Transverse colon (tissue), 4 donors: ENCODE results near the gene EHBP1. TPM values are rescaled to one million over a fixed set of nuclear protein-coding genes. Genes with fewer than 3 reads are reported as not detected.

Source experiments
- DNase-seq: peaks from one replicate; pipeline ENCODE4 v3.0.0-alpha.2; 2019
- H3K27ac ChIP-seq, 4 donors: fragments of 200-600 bp; sonication (generic); 2 replicates each; pipeline ENCODE4 v1.5.1; 2016 to 2018; ENCODE audit warnings: inconsistent platforms in 4 of 4
- H3K27me3 ChIP-seq: fragments of 200-600 bp; sonication (generic); 2 replicates; pipeline ENCODE4 v1.5.1; 2017; ENCODE audit warnings: inconsistent platforms
- H3K36me3 ChIP-seq, 4 donors: fragments of 200-600 bp; sonication (generic); 2 replicates each; pipeline ENCODE4 v1.5.1; 2017 to 2019; ENCODE audit warnings: inconsistent platforms in 4 of 4
- H3K4me1 ChIP-seq, 4 donors: fragments of 200-600 bp; sonication (generic); 2 replicates each; pipeline ENCODE4 v1.5.1; 2017 to 2020; ENCODE audit warnings: inconsistent platforms in 4 of 4
- H3K4me3 ChIP-seq, 4 donors: fragments of 200-600 bp; sonication (generic); 1 replicate in 1 of 4; 2 replicates in 3 of 4; pipeline versions ENCODE4 v1.5.1 to v1.6.1; 2017 to 2019; ENCODE audit warnings: inconsistent platforms in 4 of 4
- H3K9me3 ChIP-seq, 2 donors: fragments of 200-600 bp; sonication (generic); 2 replicates each; pipeline ENCODE4 v1.5.1; 2017 to 2019; ENCODE audit warnings: inconsistent platforms in 2 of 2
- EP300 ChIP-seq: sonication (generic); formaldehyde crosslinking; IDR thresholded peaks from one replicate; pipeline ENCODE4 v1.6.1; 2017; ENCODE audit warnings: antibody characterized with exemption, low read depth
- POLR2A ChIP-seq: fragments of 450-650 bp; IDR thresholded peaks from one replicate; pipeline ENCODE4 v1.6.1; 2016; ENCODE audit warnings: antibody characterized with exemption, mild to moderate bottlenecking, moderate library complexity
- POLR2AphosphoS5 ChIP-seq, 3 donors: sonication (generic); formaldehyde crosslinking; IDR thresholded peaks; one replicate each; pipeline ENCODE4 v1.6.1; 2016; ENCODE audit warnings: antibody characterized with exemption in 3 of 3
- WGBS, 2 donors: methylation state at CpG; one replicate each; pipeline ENCODE4 v1.1.5; 2018; ENCODE audit warnings: low coverage in 1 of 2; 5-methylcytosine and 5-hydroxymethylcytosine counted together
- in situ Hi-C, 4 donors: fragments of 200-750 bp; cut with MboI; loops; one replicate each; pipeline versions ENCODE4 v1.15.0 to v1.15.1; 2017; ENCODE audit warnings: low sequenced_read_pairs in 3 of 4, low pct_ligation_motif_present in 1 of 4, low pct_unique_long_range_greater_than_20kb in 1 of 4
- intact Hi-C: fragments of 100-400 bp; cut with DNase I; formaldehyde crosslinking; loops from one replicate; pipeline ENCODE4 v1.15.1; 2023; ENCODE audit warnings: low total_unique reads
- total RNA-seq, 4 donors: library from RNA; depleted of rRNA; stranded (reverse); fragments of >200 nt; gene quantifications; one replicate each; pipeline ENCODE4 v1.1.0, GENCODE V29; 2016
- TF ChIP-seq, protein P1 (sequence below), 5 experiments: fragments of 200-600 bp in 3 of 5; fragments of 450-650 bp in 2 of 5; sonication (generic) in 3 of 5; IDR thresholded peaks; 1 replicate in 2 of 5; 2 replicates in 3 of 5; pipeline ENCODE4 v1.5.1; 2016 to 2017; ENCODE audit warnings: antibody characterized with exemption in 5 of 5, inconsistent platforms in 3 of 5, mild to moderate bottlenecking in 2 of 5, moderate library complexity in 1 of 5

Gene EHBP1
- total RNA-seq, 4 donors from 2014 or later, result 41.1 to 69.4 (median 47.0) TPM

DNA sequence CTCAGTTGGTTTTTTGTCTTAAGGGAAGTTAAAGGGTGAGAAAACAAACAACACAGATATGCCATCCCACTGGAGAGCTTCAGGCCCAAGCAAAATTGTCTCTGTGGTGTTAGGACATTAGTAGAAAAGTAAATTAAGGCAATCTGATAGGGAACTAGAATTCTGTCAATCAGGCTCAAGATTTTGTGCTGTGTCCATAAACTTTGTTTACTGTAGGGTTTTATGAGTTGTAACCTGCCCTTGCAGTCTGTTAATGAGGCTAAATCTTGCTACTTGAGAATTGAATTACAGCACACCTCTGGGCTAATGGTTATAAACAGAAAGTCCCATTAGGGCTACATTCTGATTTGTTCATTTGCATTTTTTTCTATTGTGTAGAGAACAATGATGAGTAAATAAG, 267.1 kb downstream of the EHBP1 start:
- in situ Hi-C loops, result no loop called here
- intact Hi-C loops, result no loop called here
- no peak overlapping the region for H3K4me3 ChIP-seq
- no peaks in the 10 kb centered on the region for H3K36me3 ChIP-seq
- no peak overlapping the region for H3K27ac ChIP-seq
- TF ChIP-seq EP300, result no peak
- TF ChIP-seq POLR2AphosphoS5 (IDR thresholded peaks at IDR 0.05), result no peak
- TF ChIP-seq, protein P1, sequence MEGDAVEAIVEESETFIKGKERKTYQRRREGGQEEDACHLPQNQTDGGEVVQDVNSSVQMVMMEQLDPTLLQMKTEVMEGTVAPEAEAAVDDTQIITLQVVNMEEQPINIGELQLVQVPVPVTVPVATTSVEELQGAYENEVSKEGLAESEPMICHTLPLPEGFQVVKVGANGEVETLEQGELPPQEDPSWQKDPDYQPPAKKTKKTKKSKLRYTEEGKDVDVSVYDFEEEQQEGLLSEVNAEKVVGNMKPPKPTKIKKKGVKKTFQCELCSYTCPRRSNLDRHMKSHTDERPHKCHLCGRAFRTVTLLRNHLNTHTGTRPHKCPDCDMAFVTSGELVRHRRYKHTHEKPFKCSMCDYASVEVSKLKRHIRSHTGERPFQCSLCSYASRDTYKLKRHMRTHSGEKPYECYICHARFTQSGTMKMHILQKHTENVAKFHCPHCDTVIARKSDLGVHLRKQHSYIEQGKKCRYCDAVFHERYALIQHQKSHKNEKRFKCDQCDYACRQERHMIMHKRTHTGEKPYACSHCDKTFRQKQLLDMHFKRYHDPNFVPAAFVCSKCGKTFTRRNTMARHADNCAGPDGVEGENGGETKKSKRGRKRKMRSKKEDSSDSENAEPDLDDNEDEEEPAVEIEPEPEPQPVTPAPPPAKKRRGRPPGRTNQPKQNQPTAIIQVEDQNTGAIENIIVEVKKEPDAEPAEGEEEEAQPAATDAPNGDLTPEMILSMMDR (IDR thresholded peaks at IDR 0.05), result no peak
- TF ChIP-seq POLR2A, result no peak
- H3K4me1 ChIP-seq, result peaks cover 0 to 6% (median 0%) of the 10 kb centered on the region in 4 donors
- no peak for DNase-seq
- no peaks in the 10 kb centered on the region for H3K9me3 ChIP-seq
- no peaks in the 10 kb centered on the region for H3K27me3 ChIP-seq

DNA sequence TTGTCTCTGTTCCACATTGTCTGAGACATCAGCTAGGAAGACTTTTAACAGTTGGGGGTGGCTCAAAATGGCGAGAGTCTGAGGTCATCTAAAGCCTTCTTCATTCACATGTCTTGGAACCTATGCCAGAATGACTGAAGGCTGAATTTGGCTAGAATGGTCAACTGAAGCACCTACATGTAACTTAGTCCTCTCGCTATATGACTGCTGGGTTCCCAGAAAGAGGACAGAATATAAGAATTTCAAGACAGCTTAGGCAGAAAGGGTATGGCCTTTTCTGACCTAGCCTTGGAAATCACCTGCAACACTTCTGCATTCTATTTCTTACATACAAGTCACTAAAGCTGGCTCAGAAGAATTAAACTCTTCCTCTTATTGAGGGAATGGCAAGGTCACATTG, 269.5 kb downstream of the EHBP1 start:
- Histone ChIP-seq H3K4me3 (no peak overlapping the region), H3K27me3 (no peaks in the 10 kb centered on the region), H3K9me3 (no peaks in the 10 kb centered on the region), H3K27ac (no peak overlapping the region), H3K36me3 (peaks cover 0 to 3% (median under 1%) of the 10 kb centered on the region in 4 donors), H3K4me1 (peaks cover 0 to 6% (median 0%) of the 10 kb centered on the region in 4 donors)
- intact Hi-C loops (no loop called here), in situ Hi-C loops (no loop called here)
- whole genome bisulfite sequencing, 2 donors, result 98 to 100% methylated on average over 2 of the region's 2 CpGs
- no peak for DNase-seq
- no peak for TF ChIP-seq EP300
- TF ChIP-seq, protein P1 (IDR thresholded peaks at IDR 0.05), result no peak
- TF ChIP-seq POLR2AphosphoS5 (IDR thresholded peaks at IDR 0.05), result no peak
- TF ChIP-seq POLR2A, result no peak

DNA sequence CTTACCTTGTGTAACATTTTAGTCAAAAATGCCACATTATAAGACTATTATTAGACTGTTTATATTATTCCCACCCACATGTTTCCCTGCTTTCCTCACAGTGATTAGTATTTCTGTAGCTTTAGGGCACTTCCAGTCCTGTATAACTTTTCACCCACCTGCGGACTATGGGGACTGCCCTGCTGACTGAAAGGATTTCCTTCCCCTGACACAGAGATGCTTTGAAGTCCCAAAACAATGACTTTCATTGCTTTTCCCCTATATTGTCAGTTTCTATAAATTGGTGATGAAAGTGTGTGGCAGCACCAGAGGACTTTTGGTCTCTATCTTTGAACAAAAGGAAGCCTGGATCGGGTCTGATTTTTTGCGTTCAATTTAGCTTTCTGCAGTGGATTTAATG, 286.1 kb downstream of the EHBP1 start:
- no peak for DNase-seq
- Histone ChIP-seq H3K36me3 (peaks cover 0 to 12% (median 6%) of the 10 kb centered on the region in 4 donors), H3K27ac (no peak overlapping the region), H3K9me3 (no peaks in the 10 kb centered on the region), H3K4me3 (no peak overlapping the region), H3K4me1 (peaks cover 0 to 5% (median 0%) of the 10 kb centered on the region in 4 donors), H3K27me3 (no peaks in the 10 kb centered on the region)
- in situ Hi-C loops (no loop called here), intact Hi-C loops (no loop called here)
- no peak for TF ChIP-seq POLR2A
- no peak for TF ChIP-seq EP300
- TF ChIP-seq, protein P1 (IDR thresholded peaks at IDR 0.05), result no peak
- no peak for TF ChIP-seq POLR2AphosphoS5 (IDR thresholded peaks at IDR 0.05)
- WGBS, 2 donors, result 90 to 92% methylated on average over 2 to 3 of the region's 3 CpGs

DNA sequence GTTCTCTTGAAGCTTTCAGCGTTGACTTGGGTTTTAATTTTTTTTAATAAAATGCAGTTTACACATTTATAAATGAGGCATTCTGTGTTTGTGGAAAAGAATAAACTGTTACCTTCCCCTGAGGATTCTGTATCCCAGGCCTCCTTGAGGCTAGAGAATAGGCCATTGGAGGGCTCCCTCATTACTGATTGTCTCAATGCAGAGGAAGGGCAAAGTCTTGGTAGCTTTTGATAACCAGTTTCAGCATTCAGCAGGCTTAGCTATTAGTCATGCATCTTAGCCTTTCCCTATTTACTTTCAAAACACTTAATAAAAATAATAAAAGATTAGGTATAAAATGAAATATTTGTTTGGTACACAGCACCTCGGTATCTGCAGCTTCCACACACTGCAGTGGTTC, 287.0 kb downstream of the EHBP1 start:
- Histone ChIP-seq H3K36me3 (peaks cover 0 to 16% (median 6%) of the 10 kb centered on the region in 4 donors), H3K27me3 (no peaks in the 10 kb centered on the region), H3K9me3 (no peaks in the 10 kb centered on the region), H3K4me3 (no peak overlapping the region), H3K27ac (no peak overlapping the region), H3K4me1 (peaks cover 0 to 5% (median 0%) of the 10 kb centered on the region in 4 donors)
- WGBS, 2 donors, result 88 to 90% methylated on average over 2 of the region's 2 CpGs
- in situ Hi-C loops, result no loop called here
- intact Hi-C loops, result no loop called here
- no peak for TF ChIP-seq EP300
- no peak for TF ChIP-seq POLR2A
- TF ChIP-seq, protein P1 (IDR thresholded peaks at IDR 0.05), result no peak
- no peak for TF ChIP-seq POLR2AphosphoS5 (IDR thresholded peaks at IDR 0.05)
- no peak for DNase-seq
